GM23338 (cell line): ENCODE measurements around the gene DLX2. TPM values are rescaled to one million over a fixed set of nuclear protein-coding genes. Genes with fewer than 3 reads are reported as not detected.

Experiments used
- ATAC-seq: fragments of 200-7000 bp; cut with Tn5 transposase; 3 replicates; pipeline ENCODE4 v1.9.1; 2020
- DNase-seq: peaks from one replicate; pipeline ENCODE4 v3.0.0-alpha.2; 2015; ENCODE audit warnings: low spot score
- H2AFZ ChIP-seq: fragments of 200-600 bp; sonication (generic); 2 replicates; pipeline ENCODE4 v1.8.0; 2016; ENCODE audit warnings: antibody characterized with exemption, mild to moderate bottlenecking, moderate library complexity
- H3F3A ChIP-seq: fragments of 200-600 bp; sonication (generic); replicated peaks from 2 replicates; pipeline ENCODE4 v1.8.0; 2017; ENCODE audit warnings: antibody characterized with exemption, mixed run types, low read depth
- H3K27ac ChIP-seq: fragments of 200-600 bp; sonication (generic); 2 replicates; pipeline ENCODE4 v1.6.1; 2016; ENCODE audit warnings: low read depth
- H3K27me3 ChIP-seq: fragments of 200-600 bp; sonication (generic); 2 replicates; pipeline ENCODE4 v1.8.0; 2016; ENCODE audit warnings: mild to moderate bottlenecking, mixed run types, moderate library complexity; ENCODE audit not compliant: insufficient read depth
- H3K36me3 ChIP-seq: fragments of 200-600 bp; sonication (generic); 2 replicates; pipeline ENCODE4 v1.8.0; 2016; ENCODE audit warnings: mild to moderate bottlenecking; ENCODE audit not compliant: insufficient read depth
- H3K4me1 ChIP-seq: fragments of 200-600 bp; sonication (generic); 2 replicates; pipeline ENCODE4 v1.8.0; 2016; ENCODE audit warnings: mild to moderate bottlenecking, moderate library complexity; ENCODE audit not compliant: insufficient read depth
- H3K4me2 ChIP-seq: fragments of 200-600 bp; sonication (generic); 2 replicates; pipeline ENCODE4 v1.7.1; 2017; ENCODE audit warnings: mixed run types
- H3K4me3 ChIP-seq: fragments of 200-600 bp; sonication (generic); 2 replicates; pipeline ENCODE4 v1.6.1; 2016; ENCODE audit warnings: mixed run types
- H3K79me2 ChIP-seq: fragments of 200-600 bp; sonication (generic); replicated peaks from 2 replicates; pipeline ENCODE4 v1.8.0; 2017; ENCODE audit warnings: mild to moderate bottlenecking; ENCODE audit not compliant: insufficient read depth
- H3K9me2 ChIP-seq: fragments of 200-600 bp; sonication (generic); 2 replicates; pipeline ENCODE4 v1.8.0; 2017; ENCODE audit not compliant: insufficient read depth
- H4K20me1 ChIP-seq: fragments of 200-600 bp; sonication (generic); replicated peaks from 2 replicates; pipeline ENCODE4 v1.8.0; 2017; ENCODE audit warnings: mild to moderate bottlenecking; ENCODE audit not compliant: insufficient read depth
- H3K27ac Mint-ChIP-seq: 2 replicates; pipeline ENCODE4 v1.8.0; 2020; ENCODE audit warnings: inconsistent platforms, mild to moderate bottlenecking, moderate library complexity, mixed read lengths
- H3K27me3 Mint-ChIP-seq: 3 replicates; pipeline ENCODE4 v1.8.0; 2022; ENCODE audit warnings: low read depth, mild to moderate bottlenecking, moderate library complexity, mixed read lengths, inconsistent platforms; ENCODE audit not compliant: insufficient read depth, poor library complexity
- H3K36me3 Mint-ChIP-seq: 3 replicates; pipeline ENCODE4 v1.8.0; 2021; ENCODE audit warnings: low read depth, mild to moderate bottlenecking, inconsistent platforms, moderate library complexity, mixed read lengths
- H3K4me1 Mint-ChIP-seq: 3 replicates; pipeline ENCODE4 v1.8.0; 2020; ENCODE audit warnings: mild to moderate bottlenecking, inconsistent platforms, mixed read lengths
- H3K4me3 Mint-ChIP-seq: 3 replicates; pipeline ENCODE4 v1.8.0; 2021; ENCODE audit warnings: moderate library complexity, mild to moderate bottlenecking, inconsistent platforms, mixed read lengths
- H3K9me3 Mint-ChIP-seq: 3 replicates; pipeline ENCODE4 v1.8.0; 2020; ENCODE audit warnings: moderate library complexity, mild to moderate bottlenecking, inconsistent platforms, mixed read lengths
- CREB1 ChIP-seq: fragments of 250-450 bp; sonication (Bioruptor Pico); IDR thresholded peaks from 2 replicates; pipeline ENCODE4 v1.5.0; 2020; ENCODE audit warnings: low read depth, mild to moderate bottlenecking, moderate library complexity
- EZH2 ChIP-seq: fragments of 200-600 bp; sonication (generic); IDR thresholded peaks from one replicate; pipeline ENCODE4 v1.8.0; 2017; ENCODE audit warnings: antibody characterized with exemption, mild to moderate bottlenecking, low read depth; ENCODE audit not compliant: unreplicated experiment
- EZH2phosphoT487 ChIP-seq: fragments of 200-600 bp; sonication (generic); IDR thresholded peaks from one replicate; pipeline ENCODE4 v1.8.1; 2018; ENCODE audit warnings: antibody characterized with exemption; ENCODE audit not compliant: unreplicated experiment
- POLR2AphosphoS5 ChIP-seq: IDR thresholded peaks from 2 replicates; pipeline ENCODE4 v1.6.1; 2016; ENCODE audit warnings: antibody characterized with exemption, low read depth
- STAT1 ChIP-seq: IDR thresholded peaks from one replicate; pipeline ENCODE4 v1.6.1; 2016; ENCODE audit warnings: antibody characterized with exemption; ENCODE audit not compliant: unreplicated experiment
- ZNF331 ChIP-seq: fragments of 250-450 bp; sonication (Bioruptor Pico); IDR thresholded peaks from 2 replicates; pipeline ENCODE4 v1.5.0; 2020; ENCODE audit warnings: low read depth, mild to moderate bottlenecking, moderate library complexity
- ZNF462 ChIP-seq: fragments of 250-450 bp; sonication (Bioruptor Pico); IDR thresholded peaks from 2 replicates; pipeline ENCODE4 v1.5.0; 2020; ENCODE audit warnings: mild to moderate bottlenecking, moderate library complexity
- polyA plus RNA-seq: library from polyadenylated mRNA; unstranded; fragments of >200 nt; fragmentation: Nextera tagmentation; extraction: Ambion mirVana; gene quantifications from 2 replicates; pipeline ENCODE4 v1.2.1, GENCODE V29; 2016
- total RNA-seq: library from RNA; depleted of rRNA; stranded (reverse); fragments of >200 nt; shearing (Covaris generic); gene quantifications from 2 replicates; pipeline ENCODE4 v1.2.3, GENCODE V29; 2014
- TF ChIP-seq, protein P1 (sequence below), 2 experiments: fragments of 200-600 bp in 1 of 2; sonication (generic) in 1 of 2; conservative IDR thresholded peaks; 2 replicates each; pipeline versions ENCODE4 v1.5.1 to v1.6.1; 2016 to 2017; ENCODE audit warnings: antibody characterized with exemption in 2 of 2, low read depth in 2 of 2, mild to moderate bottlenecking in 2 of 2, moderate library complexity in 1 of 2
- TF ChIP-seq, protein P2 (sequence below): IDR thresholded peaks from 2 replicates; pipeline ENCODE4 v1.6.1; 2016; ENCODE audit warnings: antibody characterized with exemption

DLX2 gene
- total and polyA plus RNA-seq, 2 experiments from 2014 or later, result 0.08 to 0.24 TPM

DNA sequence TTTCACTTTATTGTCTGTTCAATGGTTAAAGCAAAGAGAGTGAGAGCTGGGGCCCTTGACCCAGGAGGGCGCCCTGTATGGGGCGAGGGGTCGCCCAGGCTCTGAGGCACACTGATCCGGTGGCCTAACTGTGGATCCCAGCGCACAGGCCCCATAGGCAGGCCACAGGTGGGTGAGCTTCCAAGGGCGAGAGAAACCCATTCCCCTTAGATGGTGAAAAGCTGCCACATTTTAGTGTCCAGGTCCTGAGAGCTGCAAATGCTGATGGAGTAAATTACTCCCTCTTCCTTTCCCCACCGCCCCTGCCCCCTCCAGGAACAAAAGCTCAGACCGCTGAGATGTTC lies 5.9 kb upstream of the DLX2 start:
- H3K27ac ChIP-seq, result no peak overlapping the region
- H3K36me3 Mint-ChIP-seq, result peaks cover 3% of the 10 kb centered on the region; the same call in 1 of the 3 replicates
- ATAC-seq (peak; percentile 5), DNase-seq (peak; percentile 14)
- peaks cover 12% of the 10 kb centered on the region; the same call in 1 of the 2 replicates for H4K20me1 ChIP-seq
- H3K79me2 ChIP-seq, result no peaks in the 10 kb centered on the region
- no peaks in the 10 kb centered on the region for H3K9me2 ChIP-seq
- TF ChIP-seq, protein P1, sequence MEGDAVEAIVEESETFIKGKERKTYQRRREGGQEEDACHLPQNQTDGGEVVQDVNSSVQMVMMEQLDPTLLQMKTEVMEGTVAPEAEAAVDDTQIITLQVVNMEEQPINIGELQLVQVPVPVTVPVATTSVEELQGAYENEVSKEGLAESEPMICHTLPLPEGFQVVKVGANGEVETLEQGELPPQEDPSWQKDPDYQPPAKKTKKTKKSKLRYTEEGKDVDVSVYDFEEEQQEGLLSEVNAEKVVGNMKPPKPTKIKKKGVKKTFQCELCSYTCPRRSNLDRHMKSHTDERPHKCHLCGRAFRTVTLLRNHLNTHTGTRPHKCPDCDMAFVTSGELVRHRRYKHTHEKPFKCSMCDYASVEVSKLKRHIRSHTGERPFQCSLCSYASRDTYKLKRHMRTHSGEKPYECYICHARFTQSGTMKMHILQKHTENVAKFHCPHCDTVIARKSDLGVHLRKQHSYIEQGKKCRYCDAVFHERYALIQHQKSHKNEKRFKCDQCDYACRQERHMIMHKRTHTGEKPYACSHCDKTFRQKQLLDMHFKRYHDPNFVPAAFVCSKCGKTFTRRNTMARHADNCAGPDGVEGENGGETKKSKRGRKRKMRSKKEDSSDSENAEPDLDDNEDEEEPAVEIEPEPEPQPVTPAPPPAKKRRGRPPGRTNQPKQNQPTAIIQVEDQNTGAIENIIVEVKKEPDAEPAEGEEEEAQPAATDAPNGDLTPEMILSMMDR (conservative IDR thresholded peaks at IDR 0.05; ENCODE audit: low read depth in 2 of 2), result no peak
- TF ChIP-seq EZH2, result peak; percentile 84
- H3K4me3 ChIP-seq, result peak overlapping the region; percentile 46
- peaks cover 27% of the 10 kb centered on the region for H3K4me1 ChIP-seq
- peak overlapping the region; percentile 46 for H3K4me3 Mint-ChIP-seq
- peaks cover 95% of the 10 kb centered on the region for H3K27me3 ChIP-seq
- peaks cover 3% of the 10 kb centered on the region; the same call in 1 of the 3 replicates for H3K9me3 Mint-ChIP-seq
- peak overlapping the region; percentile 75 for H3K4me2 ChIP-seq
- H2AFZ ChIP-seq, result no peak overlapping the region
- H3K4me1 Mint-ChIP-seq, result peaks cover 34% of the 10 kb centered on the region
- H3K27me3 Mint-ChIP-seq, result peaks cover 78% of the 10 kb centered on the region
- H3K27ac Mint-ChIP-seq, result no peak overlapping the region
- peaks cover 31% of the 10 kb centered on the region; the same call in 1 of the 2 replicates for H3F3A ChIP-seq
- no peaks in the 10 kb centered on the region for H3K36me3 ChIP-seq

GRCh38 chr2:172107690-172108586 lies 5.2 kb upstream of the DLX2 start:
- Mint-ChIP-seq H3K9me3 (peaks cover 3% of the 10 kb centered on the region; the same call in 1 of the 3 replicates), H3K36me3 (peaks cover 3% of the 10 kb centered on the region; the same call in 1 of the 3 replicates), H3K4me3 (peak overlapping the region; percentile 46), H3K27ac (no peak overlapping the region), H3K27me3 (peaks cover 84% of the 10 kb centered on the region), H3K4me1 (peaks cover 37% of the 10 kb centered on the region)
- Histone ChIP-seq H3K79me2 (no peaks in the 10 kb centered on the region), H3F3A (peaks cover 34% of the 10 kb centered on the region; the same call in 1 of the 2 replicates), H2AFZ (no peak overlapping the region), H4K20me1 (peaks cover 16% of the 10 kb centered on the region; the same call in 1 of the 2 replicates), H3K36me3 (no peaks in the 10 kb centered on the region), H3K9me2 (no peaks in the 10 kb centered on the region), H3K4me2 (peak overlapping the region; percentile 75), H3K4me3 (peak overlapping the region; percentile 46), H3K27ac (no peak overlapping the region), H3K27me3 (peaks cover 100% of the 10 kb centered on the region), H3K4me1 (peaks cover 27% of the 10 kb centered on the region)
- peak; percentile 6 for ATAC-seq
- peak; percentile 52 for DNase-seq
- TF ChIP-seq POLR2AphosphoS5, result no peak
- no peak for TF ChIP-seq ZNF331
- no peak for TF ChIP-seq ZNF462 (CRISPR knock-in tag)
- TF ChIP-seq EZH2phosphoT487, result peak; percentile 56
- TF ChIP-seq STAT1, result no peak
- TF ChIP-seq CREB1, result no peak
- TF ChIP-seq, protein P2, sequence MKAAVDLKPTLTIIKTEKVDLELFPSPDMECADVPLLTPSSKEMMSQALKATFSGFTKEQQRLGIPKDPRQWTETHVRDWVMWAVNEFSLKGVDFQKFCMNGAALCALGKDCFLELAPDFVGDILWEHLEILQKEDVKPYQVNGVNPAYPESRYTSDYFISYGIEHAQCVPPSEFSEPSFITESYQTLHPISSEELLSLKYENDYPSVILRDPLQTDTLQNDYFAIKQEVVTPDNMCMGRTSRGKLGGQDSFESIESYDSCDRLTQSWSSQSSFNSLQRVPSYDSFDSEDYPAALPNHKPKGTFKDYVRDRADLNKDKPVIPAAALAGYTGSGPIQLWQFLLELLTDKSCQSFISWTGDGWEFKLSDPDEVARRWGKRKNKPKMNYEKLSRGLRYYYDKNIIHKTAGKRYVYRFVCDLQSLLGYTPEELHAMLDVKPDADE, result no peak
